ENCODE results near the gene SMAD6.

The SMAD6 gene

DNA sequence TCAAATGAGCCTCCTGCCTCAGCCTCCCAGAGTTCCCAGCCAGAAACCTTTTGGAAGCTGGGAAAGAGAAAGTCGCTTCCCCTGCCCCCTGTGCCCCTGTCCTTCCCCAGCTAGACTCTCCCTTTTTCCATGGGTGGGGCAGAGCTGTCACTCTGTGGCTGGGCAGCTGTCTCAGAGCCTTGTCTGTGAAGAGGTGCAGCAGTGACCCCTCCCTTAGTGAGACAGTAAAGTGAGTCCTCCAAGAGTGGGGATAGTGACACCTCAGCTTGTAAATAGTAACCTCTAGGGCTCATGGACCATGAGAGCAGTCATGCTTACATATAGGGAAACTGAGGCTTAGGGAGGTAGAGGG, 76.3 kb downstream of the SMAD6 start:
- no peak for DNase-seq

DNA sequence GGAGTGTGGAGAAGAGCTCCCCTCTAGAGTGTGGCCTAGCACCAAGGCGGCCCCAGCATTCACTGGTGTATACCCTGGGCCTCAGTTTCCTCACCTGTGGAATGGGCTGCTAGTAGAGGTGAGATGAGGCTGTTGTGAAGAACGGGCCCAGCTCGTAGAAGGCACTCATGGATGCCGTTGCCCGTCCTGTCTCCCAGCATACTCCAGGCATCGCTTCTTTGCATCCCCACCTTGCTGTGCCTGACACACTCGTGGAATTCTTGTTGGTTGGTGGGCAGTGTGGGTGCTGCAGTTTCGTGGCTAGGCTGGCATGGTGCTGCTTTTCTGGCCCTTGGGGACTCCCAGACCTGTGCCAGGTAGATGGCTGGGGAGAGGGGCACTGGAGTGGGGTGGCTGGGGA, 76.7 kb downstream of the SMAD6 start:
- no peak for DNase-seq

DNA sequence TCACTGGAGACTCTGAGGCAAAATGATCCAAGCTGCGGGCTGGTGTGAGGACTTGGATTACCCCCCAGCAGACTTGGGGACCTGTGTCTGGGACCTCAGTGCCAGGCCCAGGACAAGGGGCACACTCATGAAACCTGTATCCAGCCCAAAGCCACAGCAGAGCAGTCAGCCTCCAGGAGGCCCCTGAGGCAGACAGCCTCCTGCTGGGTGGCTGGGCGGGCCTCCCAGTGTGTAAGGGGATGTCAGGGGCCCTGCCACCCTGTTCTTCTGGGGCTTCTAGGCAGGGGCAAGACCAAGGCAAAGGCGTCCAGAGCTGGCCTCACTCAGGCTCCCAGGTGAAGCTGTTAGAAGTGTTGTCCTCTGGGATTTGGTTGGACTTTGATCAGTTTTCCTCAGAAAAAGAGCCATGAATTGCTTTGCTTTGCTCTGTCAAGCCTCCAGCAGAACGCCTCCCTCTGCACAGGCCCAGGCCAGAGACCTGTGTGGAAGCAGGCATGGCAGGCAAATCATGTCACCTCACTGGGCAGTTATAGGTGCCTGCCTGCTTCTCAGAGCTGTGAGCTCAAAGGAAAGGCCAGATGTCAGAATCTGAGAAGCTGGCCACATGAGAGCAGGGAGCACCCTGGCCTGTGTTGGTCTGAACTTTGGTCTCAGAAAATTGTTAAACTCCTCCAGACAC, 77.4 kb downstream of the SMAD6 start:
- no peak for DNase-seq

DNA sequence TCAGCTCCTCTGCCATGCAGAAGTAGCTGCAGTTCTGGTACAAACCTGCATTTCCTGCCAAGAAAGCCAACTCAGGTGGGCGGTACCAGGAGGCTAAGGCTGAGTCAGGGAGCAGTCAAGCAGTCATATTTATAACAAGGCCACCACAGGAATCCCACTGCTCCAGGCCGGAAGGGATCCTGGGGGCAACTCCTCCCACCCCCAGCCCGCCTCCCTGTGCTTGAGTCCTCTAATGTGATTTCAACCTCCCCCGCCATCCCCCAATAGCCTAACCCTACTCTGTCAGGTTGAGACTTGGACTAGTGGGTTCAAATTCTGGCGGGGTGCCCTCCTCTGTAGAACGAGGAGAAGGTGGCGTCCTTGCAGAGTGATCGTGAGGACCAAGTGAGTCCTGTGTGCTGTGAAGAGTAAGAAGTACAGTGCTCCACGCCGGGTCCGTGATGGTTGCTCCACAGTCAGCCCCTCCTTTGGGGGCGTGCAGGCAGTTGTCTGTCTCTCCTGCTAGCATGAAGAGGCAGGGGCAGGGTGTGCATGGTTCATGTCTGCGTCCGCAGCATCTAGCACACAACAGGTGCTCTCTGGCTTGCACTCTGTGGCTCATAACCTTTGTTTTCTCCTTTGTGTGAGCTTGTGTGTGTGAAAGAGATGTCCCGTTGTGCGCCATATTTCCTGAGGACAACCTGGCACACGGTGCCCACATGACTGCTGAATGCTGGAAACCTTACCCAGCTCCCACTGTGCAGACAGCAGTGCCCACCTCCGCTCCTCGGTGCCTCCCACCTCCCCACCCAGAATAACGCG, 78.3 kb downstream of the SMAD6 start:
- no peak for DNase-seq

DNA sequence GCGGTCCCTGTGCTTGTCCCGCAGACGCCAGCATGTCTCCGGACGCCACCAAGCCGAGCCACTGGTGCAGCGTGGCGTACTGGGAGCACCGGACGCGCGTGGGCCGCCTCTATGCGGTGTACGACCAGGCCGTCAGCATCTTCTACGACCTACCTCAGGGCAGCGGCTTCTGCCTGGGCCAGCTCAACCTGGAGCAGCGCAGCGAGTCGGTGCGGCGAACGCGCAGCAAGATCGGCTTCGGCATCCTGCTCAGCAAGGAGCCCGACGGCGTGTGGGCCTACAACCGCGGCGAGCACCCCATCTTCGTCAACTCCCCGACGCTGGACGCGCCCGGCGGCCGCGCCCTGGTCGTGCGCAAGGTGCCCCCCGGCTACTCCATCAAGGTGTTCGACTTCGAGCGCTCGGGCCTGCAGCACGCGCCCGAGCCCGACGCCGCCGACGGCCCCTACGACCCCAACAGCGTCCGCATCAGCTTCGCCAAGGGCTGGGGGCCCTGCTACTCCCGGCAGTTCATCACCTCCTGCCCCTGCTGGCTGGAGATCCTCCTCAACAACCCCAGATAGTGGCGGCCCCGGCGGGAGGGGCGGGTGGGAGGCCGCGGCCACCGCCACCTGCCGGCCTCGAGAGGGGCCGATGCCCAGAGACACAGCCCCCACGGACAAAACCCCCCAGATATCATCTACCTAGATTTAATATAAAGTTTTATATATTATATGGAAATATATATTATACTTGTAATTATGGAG, 79.1 kb downstream of the SMAD6 start:
- DNase-seq = no peak

DNA sequence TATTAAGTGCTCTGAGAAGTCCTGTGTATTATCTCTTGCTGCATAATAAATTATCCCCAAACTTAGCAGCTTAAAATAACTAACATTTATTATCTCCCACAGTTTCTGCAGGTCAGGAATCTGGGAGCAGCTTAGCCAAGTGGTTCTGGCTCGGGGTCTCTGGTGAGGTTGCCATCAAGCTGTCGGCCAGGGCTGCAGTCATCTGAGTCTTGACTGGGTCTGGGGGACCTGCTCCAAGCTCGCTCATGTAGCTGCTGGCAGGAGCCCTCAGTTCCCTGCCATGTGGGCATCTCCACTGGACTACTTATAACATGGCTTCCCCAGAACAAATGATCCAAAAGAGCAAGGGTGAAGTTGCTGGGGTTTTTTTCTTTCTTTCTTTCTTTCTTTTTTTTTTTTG, 80.7 kb downstream of the SMAD6 start:
- DNase-seq = no peak

DNA sequence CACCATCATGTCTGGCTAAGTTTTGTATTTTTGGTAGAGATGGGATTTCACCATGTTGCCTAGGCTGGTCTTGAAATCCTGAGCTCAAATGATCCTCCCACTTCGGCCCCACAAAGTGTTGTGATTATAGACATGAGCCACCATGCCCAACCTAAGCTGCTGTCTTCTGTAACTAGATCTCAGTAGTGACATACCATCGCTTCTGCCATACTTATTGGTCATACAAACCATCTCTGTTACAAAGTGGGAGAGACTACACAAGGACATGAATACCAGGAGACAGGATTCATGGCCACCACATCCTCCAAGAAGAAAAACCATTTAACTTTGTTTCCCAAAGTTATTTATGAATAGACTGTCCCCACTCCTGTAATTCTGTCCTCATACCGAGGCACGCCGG, 81.3 kb downstream of the SMAD6 start:
- no peak for DNase-seq

DNA sequence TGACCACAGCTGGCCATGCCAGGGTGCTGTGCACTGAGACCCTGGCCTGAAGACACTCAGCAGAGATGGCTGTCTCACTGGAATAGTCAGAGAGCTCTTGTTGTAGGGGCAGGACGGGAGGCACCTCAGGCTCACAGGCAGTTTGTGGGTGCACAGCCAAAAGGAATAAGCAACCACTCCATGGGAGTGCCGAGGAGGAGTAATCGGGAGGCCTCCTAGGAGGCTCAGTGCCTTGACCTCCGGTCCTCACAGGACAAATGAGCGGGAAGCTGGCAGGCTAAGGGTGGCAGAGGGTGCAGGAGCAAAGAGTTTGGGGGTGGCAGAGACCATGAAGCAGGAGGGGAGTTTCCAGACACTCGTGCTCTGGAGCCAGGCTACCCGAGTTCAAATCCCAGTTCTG, 81.7 kb downstream of the SMAD6 start:
- DNase-seq = no peak

DNA sequence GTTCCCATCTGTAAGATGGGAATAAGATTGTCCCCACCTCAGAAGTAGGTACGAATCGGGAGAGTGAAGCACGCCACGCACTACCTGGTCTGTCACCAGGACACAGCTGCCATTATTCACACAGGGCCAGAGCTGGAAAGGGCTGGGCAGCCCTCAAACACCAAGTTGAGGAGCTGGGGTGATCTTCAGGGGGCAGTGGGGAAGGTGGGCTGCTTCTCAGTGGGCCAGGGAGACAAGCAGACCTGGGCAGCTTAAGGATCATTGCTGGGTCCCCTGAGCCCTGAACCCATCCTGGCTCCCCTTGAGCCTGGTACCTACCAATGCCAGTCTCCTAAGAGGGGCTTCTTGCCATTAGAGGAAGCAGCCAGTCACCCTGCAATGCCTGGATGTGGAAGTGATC, 82.1 kb downstream of the SMAD6 start:
- no peak for DNase-seq

DNA sequence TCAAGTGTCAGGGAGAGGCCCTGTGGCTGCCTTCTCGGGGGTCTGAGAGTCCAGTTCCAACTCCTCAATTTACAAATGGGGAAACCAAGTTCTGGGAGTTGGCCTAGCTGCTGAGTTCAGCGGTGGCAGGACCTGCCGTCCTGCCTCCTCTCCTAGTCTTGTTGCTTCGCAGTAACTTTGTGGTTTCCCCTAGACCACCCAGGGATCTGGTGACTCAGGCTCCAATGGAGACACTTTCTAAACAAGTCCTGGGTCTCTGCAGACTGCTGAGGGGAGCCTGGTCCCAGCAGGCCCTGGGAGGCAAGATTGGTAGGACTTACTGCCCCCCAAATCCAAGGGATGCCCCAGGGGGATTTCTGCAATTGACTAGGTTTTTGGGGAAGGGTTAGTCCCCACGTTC, 83.6 kb downstream of the SMAD6 start:
- DNase-seq = no peak

DNA sequence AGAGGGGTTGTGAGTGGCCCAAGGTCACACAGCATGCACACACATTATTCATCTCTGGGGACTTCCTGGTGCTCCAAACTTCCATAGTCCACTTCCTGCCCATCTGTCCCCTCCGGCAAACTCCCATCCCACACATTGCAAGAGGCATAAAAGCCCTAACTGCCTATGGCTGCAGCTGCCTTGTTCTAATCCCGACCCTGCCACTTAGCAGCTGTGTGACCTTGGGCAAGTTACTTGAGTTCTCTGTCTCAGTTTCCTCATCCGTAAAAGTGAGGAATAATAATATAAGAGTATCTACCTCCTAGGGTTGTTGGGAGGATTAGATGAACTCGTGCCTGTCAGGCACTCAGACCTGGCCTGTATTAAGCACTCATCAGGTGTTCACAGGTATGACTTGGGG, 84.2 kb downstream of the SMAD6 start:
- no peak for DNase-seq

DNA sequence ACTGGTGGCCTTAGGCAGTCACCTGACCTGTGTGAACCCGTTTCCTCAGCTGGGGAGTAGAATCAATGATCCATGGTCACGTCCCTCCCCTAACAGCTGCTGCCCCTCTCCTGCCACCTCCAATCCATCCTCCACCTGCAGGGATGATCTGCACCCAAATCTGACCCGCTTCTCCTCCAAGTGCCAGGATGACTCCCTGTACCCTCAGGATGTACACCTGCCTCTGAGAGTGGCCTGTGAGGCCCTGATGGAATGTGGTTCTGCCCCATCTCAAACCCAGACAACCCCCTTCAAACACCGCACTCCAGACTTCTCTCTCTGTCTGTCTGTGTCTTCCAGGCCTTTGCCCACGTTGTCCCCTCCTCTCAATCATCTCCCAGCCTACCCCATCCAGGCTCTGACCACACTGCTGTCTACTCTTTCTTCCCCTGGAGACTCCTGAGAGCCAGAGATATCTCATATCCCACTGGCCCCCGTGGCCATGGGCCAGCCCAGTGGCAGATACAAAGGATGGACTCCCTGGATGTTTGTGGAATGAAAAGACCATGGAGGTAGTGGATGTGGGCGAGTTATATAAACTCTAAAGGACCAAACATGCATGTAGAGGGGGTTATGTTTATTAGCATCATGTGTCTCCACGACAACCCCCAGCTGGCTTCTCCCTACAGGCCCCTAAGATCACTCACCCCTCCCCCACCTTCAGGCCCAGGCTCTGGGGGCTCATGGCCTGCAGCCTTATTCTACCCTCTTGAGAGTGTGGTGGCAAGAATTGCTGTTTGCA, 84.9 kb downstream of the SMAD6 start:
- DNase-seq = no peak

DNA sequence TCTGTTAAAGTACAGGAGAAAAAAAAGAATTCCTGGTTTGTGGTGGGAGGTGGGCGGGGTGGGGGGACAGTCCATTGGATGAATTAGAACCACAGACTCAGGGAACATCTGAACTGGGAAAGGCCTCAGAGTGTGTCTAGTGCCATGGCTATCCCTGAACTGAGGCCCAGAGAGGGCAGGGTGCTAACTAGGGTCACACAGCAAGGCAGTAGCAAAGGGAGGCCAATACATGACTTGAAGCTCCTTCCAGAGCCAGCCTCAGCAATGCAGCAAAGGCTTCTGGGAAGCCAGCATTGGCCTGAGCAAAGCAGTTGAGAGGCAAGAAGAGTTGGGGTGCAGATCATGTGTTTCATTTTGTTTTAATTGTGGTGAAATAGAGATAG, 85.4 kb downstream of the SMAD6 start:
- DNase-seq = no peak

DNA sequence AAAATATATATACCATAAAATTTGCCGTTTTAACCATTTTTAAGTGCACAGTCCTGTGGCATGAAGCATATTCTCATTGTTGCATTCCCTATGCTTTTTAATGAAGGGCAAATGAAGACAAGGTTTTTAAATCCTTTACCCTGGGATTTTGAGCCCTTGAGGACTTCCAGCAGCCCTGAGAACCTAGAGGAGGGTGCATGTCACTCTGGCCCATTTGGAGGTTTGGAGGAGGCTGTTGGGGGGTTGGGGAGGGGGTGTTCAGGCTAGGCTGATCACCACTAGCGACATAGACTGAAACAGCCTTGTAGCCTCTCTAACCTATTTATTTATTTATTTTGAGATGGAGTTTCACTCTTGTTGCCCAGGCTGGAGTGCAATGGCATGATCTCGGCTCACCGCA, 86.0 kb downstream of the SMAD6 start:
- no peak for DNase-seq

DNA sequence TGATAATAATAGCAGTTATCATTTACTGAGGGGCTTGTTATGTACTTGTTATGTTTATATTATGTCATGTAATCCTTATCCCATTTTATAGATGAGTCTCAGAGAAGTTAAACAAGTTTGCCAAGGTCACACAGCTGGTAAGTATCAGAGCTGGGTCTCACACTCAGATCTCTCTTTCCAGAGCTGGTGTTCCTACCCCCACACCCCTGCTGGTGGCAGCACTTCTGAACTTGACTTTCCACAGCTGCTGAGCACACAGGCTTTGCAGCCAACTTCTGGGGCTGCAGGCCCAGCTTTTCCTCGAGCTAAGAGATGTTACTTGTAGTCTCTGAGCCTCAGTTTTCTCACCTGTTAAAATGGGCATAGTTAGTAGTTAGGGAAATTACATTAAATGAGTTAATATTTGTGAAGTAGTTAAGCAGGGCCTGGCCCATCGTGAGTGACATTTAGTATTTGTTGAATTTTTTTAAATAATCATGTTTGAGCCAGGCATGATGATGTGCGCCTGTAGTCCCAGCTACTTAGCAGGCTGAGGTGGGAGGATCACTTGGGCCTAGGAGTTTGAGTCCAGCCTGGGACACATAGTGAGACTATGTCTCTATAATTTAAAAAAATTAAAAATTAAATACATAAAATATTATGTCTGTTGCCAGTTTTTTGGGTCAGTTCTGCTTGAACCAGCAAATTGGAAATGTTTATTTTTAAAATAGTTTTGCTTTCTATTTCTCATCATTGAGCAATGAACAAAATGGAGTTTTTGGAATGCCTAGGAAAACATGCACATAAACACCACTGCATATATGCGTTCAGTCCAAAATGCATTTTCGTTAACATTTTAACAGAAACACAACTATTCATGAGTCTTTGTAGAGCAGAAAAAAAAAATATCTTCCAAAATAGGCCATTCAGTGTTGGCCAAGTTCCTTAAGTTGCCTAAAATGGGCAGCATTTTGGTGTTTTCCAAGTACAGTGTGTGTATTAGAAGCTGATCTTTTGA, 87.3 kb downstream of the SMAD6 start:
- no peak for DNase-seq

DNA sequence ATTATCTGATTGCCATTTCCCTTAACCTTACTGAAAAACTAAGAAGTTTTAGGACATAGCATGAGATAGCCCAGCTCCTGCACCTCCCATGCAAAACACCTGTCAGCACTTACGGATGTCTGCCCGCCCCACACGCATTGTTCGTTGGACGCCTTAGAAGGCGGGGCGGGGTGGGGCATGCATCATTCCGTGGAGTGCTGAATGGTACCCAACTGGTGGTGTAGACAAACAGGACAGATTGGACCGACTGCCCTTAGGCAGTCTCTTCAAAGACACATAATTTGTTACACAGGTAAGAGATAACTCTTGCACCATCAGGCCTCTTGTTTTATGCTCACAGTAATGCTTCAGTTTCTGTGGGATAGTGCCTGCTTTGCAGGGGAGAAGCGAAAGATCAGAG, 93.8 kb downstream of the SMAD6 start:
- DNase-seq = no peak

DNA sequence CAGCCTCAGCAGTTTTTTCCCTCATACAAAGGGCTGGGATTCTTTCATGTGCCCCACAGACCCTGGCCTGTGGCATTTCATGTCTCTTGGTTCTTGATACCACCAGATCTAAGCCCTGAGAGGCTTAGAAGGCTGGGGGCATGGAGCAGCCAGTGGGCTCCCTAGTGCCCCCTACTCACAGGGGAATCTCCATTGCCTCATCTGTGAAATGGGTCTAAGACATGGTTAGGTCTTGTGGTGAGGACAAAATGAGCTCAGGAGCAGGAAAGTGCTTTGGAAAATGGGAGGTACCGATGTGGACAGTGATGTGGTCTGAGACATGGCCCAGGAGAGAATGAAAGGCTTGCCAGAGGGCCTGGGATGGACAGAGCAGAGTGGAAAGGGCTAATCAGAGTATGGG, 94.3 kb downstream of the SMAD6 start:
- DNase-seq = no peak

DNA sequence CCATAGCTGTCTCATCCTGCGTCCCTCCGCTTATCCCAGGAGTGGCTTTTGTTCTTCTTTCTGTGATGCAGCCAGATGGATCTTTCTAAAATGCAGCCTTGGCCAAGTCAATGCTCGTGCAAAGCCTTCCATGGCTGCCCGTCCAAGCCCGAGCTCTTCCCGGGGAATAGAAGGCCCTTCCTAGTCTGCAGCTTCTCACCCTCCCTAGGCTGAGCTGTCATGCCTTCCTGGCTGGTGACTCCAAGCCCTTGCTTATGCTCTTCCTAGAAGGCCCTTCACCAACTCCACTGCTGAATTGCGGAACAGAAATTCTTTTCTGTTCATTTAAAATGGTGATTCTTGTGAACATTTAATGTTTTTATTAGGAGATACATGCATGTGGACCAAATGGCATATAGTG, 95.9 kb downstream of the SMAD6 start:
- DNase-seq = no peak

DNA sequence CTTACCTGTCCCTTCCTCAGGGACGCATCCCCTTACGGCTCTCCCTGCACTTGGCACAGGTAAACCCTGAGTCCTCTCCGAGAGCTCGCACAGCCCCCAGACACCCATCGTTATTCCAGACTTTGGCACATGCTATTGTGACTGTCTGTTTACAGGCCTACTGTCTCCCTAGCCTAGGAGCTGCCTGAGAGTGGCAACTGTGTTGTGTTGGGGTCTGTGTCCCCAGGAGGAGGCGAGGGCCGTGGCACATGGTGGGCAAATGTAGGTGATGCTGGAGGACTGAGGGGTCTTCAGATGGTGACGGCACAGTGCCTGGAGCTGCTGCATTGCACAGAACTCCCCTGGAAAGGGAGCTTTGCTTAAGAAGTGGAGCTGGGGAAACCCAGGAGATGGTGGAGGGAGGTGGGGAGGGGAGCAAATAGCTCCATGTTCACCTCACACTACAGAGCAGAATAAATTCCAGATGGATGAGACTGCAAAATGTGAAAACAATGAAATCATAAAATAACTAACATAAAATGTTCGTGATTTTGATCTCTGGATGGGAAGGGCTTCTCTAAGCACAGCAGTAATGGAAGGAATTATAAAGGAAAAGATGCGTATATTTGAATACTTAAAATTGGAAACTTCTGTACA, 96.5 kb downstream of the SMAD6 start:
- DNase-seq = no peak

DNA sequence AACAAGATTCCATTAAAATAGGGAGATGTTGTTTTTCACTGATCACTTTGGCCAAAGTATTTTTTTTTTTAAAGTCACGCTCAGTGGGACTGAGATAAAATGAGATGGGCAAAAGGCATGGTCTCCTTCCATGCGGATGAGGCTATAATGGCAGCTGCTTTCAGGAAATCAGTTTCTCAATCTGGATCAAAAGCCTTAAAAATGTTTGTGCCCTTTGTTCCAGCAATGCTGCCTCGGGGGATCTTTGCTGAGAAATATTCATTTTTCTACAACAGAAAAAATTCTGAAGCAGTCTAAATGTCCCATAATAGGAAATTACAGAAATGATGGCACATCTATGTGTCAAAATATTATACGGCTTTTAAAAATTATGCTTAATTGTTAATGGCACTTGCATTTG, 97.2 kb downstream of the SMAD6 start:
- DNase-seq = no peak

DNA sequence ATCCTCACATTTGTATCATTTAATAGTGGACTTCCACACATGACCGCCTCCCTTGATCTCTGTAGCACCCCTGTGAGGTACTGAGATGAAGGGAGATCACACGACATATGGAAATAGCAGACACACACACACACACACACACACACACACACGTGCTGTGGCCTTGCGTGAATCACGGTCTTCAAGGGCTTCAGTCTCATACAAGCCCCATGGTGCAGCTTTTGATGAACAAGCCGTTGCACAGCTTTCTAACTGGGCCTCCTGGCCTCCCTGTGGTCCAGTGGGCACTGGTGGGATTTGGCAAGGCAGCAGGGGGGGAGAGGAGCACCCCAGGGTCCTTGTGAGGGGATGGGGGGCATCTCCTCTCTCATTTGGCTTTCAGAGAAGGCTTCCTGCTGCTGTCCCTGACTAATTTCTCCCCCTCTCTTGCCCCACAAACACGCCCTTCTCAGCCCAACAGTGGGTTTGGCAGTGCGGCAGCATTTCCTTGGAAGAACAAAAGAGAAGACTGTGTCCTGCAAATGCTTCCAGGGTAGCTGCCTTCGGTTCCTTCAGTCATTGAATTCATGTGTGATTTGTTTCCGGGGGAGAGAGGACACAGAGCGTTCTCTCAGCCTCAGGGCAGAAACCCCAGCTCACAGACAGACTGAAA, 98.7 kb downstream of the SMAD6 start:
- DNase-seq = no peak

Measured in stimulated activated CD4-positive, alpha-beta T cell treated with anti-CD3 and anti-CD28 coated beads, Interleukin-4, amount 100 ng/mL, for 4 hours (primary cell).